Natural killer cell (primary cell): ENCODE results near the gene NT5C1B. TPM values are rescaled to one million over a fixed set of nuclear protein-coding genes. Genes with fewer than 3 reads are reported as not detected.
A peak's percentile ranks its signal among the peaks of the same experiment; 100 is the strongest.

ENCODE experiments used
- ATAC-seq, 3 donors: fragments of 150-1000 bp in 2 of 3; fragments of 200-7000 bp in 1 of 3; cut with Tn5 transposase; 1 replicate in 1 of 3; 2 replicates in 2 of 3; pipeline ENCODE4 v1.10.0; 2021; ENCODE audit warnings: mild to moderate bottlenecking in 2 of 3, moderate library complexity in 2 of 3
- DNase-seq, 2 donors: peaks; one replicate each; pipeline versions ENCODE4 v3.0.0 to v3.0.0-alpha.2; 2013 to 2021; ENCODE audit warnings: mixed read lengths in 1 of 2
- H3K27ac ChIP-seq: one replicate; pipeline ENCODE4 v1.5.1; 2013; ENCODE audit warnings: mild to moderate bottlenecking, low read length
- H3K27me3 ChIP-seq: one replicate; pipeline ENCODE4 v1.6.1; 2013; ENCODE audit warnings: low read length; ENCODE audit not compliant: control insufficient read depth, insufficient read depth
- H3K36me3 ChIP-seq: one replicate; pipeline ENCODE4 v1.6.1; 2013; ENCODE audit warnings: low read length; ENCODE audit not compliant: control insufficient read depth, insufficient read depth
- H3K4me1 ChIP-seq: one replicate; pipeline ENCODE4 v1.6.1; 2013; ENCODE audit warnings: low read length; ENCODE audit not compliant: control insufficient read depth, insufficient read depth
- H3K4me3 ChIP-seq: one replicate; pipeline ENCODE4 v1.5.1; 2013; ENCODE audit warnings: low read length
- H3K9me3 ChIP-seq: one replicate; pipeline ENCODE4 v1.6.1; 2013; ENCODE audit warnings: low read length; ENCODE audit not compliant: control insufficient read depth, insufficient read depth
- H3K27ac Mint-ChIP-seq, 2 donors: one replicate each; pipeline ENCODE4 v1.8.0; 2022; ENCODE audit warnings: mild to moderate bottlenecking in 2 of 2, mixed read lengths in 2 of 2, moderate library complexity in 1 of 2
- H3K27me3 Mint-ChIP-seq, 2 donors: one replicate each; pipeline ENCODE4 v1.8.0; 2022; ENCODE audit warnings: low read depth in 2 of 2, mixed read lengths in 2 of 2
- H3K36me3 Mint-ChIP-seq: one replicate; pipeline ENCODE4 v1.8.0; 2022; ENCODE audit warnings: mixed read lengths
- H3K4me1 Mint-ChIP-seq, 2 donors: one replicate each; pipeline ENCODE4 v1.8.0; 2022; ENCODE audit warnings: mixed read lengths in 2 of 2
- H3K4me3 Mint-ChIP-seq: one replicate; pipeline ENCODE4 v1.8.0; 2022; ENCODE audit warnings: mild to moderate bottlenecking, moderate library complexity, mixed read lengths
- H3K9me3 Mint-ChIP-seq, 2 donors: one replicate each; pipeline ENCODE4 v1.8.0; 2022; ENCODE audit warnings: mixed read lengths in 2 of 2
- WGBS: methylation state at CpG from one replicate; pipeline ENCODE4 v1.1.7; 2013; ENCODE audit warnings: missing lambda C conversion rate; ENCODE audit not compliant: insufficient coverage; 5-methylcytosine and 5-hydroxymethylcytosine counted together
- intact Hi-C: fragments of 100-400 bp; cut with micrococcal nuclease; formaldehyde crosslinking; loops from one replicate; pipeline ENCODE4 v1.14.2; 2022
- total RNA-seq, 4 donors: library from RNA; stranded (reverse); fragments of 120-200 nt in 1 of 4; gene quantifications; one replicate each; pipeline versions ENCODE4 v1.2.3 to v1.2.4, GENCODE V29; 2013 to 2022
- TF ChIP-seq, protein P1 (sequence below): fragments of 200-600 bp; IDR thresholded peaks from one replicate; pipeline ENCODE4 v1.8.0; 2022; ENCODE audit warnings: antibody characterized with exemption

NT5C1B gene
- total RNA-seq, 3 donors from 2014 or later (not counting 1 experiment from before 2014, with no cell fraction given): not detected

DNA sequence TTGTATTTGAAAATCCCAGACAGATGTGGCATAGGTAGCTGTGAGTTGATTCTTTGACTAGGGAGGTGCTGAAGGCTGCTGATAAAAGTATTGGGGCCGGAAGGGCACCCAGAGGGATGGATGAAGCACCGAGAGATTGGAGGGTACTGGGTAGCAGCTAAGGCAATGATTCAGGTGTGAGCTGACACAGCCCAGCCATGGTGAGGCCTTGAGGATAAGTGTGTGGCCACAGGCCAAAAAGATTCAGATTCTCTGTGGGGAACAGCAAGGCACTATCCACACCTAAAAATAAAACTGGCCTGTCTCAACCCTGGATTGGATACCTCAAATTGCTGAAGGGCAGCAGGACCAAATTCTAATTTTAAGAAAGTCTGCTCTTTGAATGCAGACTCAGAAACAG lies 64.1 kb downstream of the NT5C1B start:
- 89% methylated on average over 2 of the region's 2 CpGs for WGBS
- TF ChIP-seq, protein P1, sequence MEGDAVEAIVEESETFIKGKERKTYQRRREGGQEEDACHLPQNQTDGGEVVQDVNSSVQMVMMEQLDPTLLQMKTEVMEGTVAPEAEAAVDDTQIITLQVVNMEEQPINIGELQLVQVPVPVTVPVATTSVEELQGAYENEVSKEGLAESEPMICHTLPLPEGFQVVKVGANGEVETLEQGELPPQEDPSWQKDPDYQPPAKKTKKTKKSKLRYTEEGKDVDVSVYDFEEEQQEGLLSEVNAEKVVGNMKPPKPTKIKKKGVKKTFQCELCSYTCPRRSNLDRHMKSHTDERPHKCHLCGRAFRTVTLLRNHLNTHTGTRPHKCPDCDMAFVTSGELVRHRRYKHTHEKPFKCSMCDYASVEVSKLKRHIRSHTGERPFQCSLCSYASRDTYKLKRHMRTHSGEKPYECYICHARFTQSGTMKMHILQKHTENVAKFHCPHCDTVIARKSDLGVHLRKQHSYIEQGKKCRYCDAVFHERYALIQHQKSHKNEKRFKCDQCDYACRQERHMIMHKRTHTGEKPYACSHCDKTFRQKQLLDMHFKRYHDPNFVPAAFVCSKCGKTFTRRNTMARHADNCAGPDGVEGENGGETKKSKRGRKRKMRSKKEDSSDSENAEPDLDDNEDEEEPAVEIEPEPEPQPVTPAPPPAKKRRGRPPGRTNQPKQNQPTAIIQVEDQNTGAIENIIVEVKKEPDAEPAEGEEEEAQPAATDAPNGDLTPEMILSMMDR: no peak
- ATAC-seq (no peak), DNase-seq (no peak)
- H3K27me3 Mint-ChIP-seq: peaks cover 3 to 14% of the 10 kb centered on the region in 2 donors
- H3K36me3 Mint-ChIP-seq: no peaks in the 10 kb centered on the region
- Histone ChIP-seq H3K4me1 (no peaks in the 10 kb centered on the region), H3K9me3 (no peaks in the 10 kb centered on the region), H3K4me3 (no peak overlapping the region), H3K27me3 (no peaks in the 10 kb centered on the region), H3K27ac (no peak overlapping the region), H3K36me3 (no peaks in the 10 kb centered on the region)
- H3K4me3 Mint-ChIP-seq: no peak overlapping the region
- H3K9me3 Mint-ChIP-seq: no peaks in the 10 kb centered on the region
- H3K27ac Mint-ChIP-seq: no peak overlapping the region
- intact Hi-C loops: loop anchor here (10.0 kb wide), 1 partner anchor 850 kb away; no protein-coding TSS in a partner anchor
- no peaks in the 10 kb centered on the region for H3K4me1 Mint-ChIP-seq

DNA sequence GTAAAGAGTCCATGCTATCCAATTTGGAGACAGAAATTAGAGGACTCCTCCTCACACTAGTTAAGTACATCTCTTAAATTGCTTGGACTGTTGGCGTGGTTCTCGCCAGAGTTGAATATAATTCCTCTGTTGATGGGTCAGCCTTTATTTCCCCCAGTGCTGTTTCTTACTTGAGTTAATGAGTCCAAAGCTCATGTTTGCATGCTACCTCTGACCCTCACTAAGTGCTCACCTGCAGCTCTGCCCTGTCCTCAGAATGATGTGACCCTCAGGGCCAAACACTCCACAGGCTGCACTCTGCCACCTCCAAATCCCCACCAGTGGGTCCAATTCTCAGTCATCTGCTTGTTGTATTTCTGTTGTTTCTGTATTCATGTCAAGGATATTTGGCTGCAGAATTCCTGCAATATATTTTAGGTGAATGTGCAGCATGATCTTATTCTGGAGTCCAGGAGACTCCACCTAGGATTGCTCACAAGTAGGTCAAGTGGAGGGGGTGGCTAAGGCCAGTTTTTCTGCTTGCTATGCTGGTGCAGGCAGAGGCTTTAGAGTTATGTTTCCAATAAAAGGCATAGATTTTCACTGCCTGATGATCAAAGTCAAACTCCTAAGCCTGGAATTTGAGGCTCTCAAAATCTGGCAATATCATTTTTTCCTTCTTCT lies 66.8 kb downstream of the NT5C1B start:
- no peak for ATAC-seq
- H3K27ac Mint-ChIP-seq: no peak overlapping the region
- H3K27me3 ChIP-seq: no peaks in the 10 kb centered on the region
- no peak overlapping the region for H3K4me3 Mint-ChIP-seq
- TF ChIP-seq, protein P1: no peak
- 100% methylated on average over 2 of the region's 2 CpGs for WGBS
- H3K9me3 ChIP-seq: no peaks in the 10 kb centered on the region
- H3K4me1 Mint-ChIP-seq: no peaks in the 10 kb centered on the region
- H3K27ac ChIP-seq: no peak overlapping the region
- H3K36me3 Mint-ChIP-seq: no peaks in the 10 kb centered on the region
- no peaks in the 10 kb centered on the region for H3K9me3 Mint-ChIP-seq
- H3K27me3 Mint-ChIP-seq: peaks cover 3 to 11% of the 10 kb centered on the region in 2 donors
- no peaks in the 10 kb centered on the region for H3K4me1 ChIP-seq
- no peak for DNase-seq
- H3K4me3 ChIP-seq: no peak overlapping the region
- intact Hi-C loops: loop anchor here (5.0 to 10.0 kb wide), 2 partner anchors 852 to 1575 kb away; no protein-coding TSS in a partner anchor
- no peaks in the 10 kb centered on the region for H3K36me3 ChIP-seq

DNA sequence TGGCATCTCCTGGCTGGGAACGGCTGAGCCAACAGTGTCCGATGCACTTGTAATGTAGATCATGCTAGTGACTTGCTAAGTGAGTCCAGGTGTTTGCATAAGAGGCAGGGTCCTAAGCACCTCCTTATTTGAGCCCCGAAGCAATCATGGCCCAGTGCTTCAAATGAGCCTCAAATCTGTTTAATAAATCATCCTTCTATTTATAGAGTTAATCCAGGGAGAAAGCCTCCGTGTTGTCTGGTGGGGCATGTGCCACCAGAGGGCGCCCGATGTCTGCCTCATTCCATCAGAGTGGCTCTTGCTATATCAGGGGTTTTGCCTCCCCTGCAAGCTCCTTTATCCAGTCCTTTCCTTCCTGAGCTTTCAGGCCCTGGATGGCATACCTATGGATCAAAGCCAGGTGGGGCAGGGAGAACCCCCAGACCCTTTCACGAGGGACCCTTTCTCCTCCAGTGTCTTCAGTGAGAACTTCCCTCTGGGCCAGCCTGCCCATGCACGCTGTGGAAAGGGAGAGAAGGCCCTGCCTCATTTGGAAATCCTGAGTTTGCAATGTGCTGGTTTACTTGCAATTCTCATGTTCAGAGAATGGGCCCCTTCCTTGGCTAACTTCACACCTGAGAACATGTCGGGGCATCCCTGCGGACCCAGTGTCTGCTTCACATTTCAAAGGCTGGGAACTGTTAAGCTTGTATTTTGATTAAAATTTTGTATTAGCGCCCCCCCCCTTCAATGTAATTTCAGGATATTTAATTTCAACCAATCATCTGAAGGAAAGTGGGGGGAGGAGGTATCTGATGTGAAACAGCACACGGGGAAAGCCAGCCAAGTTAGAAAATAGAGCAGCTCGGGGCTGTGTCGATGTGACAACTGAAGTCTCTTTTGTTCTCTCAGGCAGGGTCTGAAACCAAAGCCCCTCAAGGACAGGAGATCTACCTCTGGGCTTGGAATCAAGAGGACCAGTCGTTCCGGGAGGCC lies 68.6 kb downstream of the NT5C1B start:
- Histone ChIP-seq H3K36me3 (no peaks in the 10 kb centered on the region), H3K27ac (no peak overlapping the region), H3K4me3 (no peak overlapping the region), H3K9me3 (no peaks in the 10 kb centered on the region), H3K27me3 (no peaks in the 10 kb centered on the region), H3K4me1 (no peaks in the 10 kb centered on the region)
- no peaks in the 10 kb centered on the region for H3K36me3 Mint-ChIP-seq
- H3K4me1 Mint-ChIP-seq: no peaks in the 10 kb centered on the region
- DNase-seq (peak; percentile 67 to 82), ATAC-seq (peak; percentile 62 to 86 (median 65))
- H3K4me3 Mint-ChIP-seq: no peak overlapping the region
- intact Hi-C loops: loop anchor here (1.0 to 10.0 kb wide), 3 partner anchors 854 to 1577 kb away; no protein-coding TSS in a partner anchor
- TF ChIP-seq, protein P1: peak; percentile 90
- H3K9me3 Mint-ChIP-seq: no peaks in the 10 kb centered on the region
- WGBS: 58% methylated on average over 15 of the region's 16 CpGs
- H3K27ac Mint-ChIP-seq: no peak overlapping the region
- H3K27me3 Mint-ChIP-seq: peaks cover 6 to 11% of the 10 kb centered on the region in 2 donors
